Activated CD8-positive, alpha-beta T cell treated with anti-CD3 and anti-CD28 coated beads for 36 hours (primary cell): Measurements from ENCODE around the gene TRMT44. TPM values are rescaled to one million over a fixed set of nuclear protein-coding genes. Genes with fewer than 3 reads are reported as not detected.

ENCODE experiments used
- ATAC-seq: fragments of 200-7000 bp; cut with Tn5 transposase; one replicate; pipeline ENCODE4 v1.10.0; 2021; ENCODE audit warnings: mild to moderate bottlenecking, moderate library complexity
- CTCF ChIA-PET: fragments of 350-600 bp; sonication (Branson Sonifier 250); formaldehyde crosslinking; loops from one replicate; lab custom pipeline; 2021; ENCODE audit warnings: antibody characterized with exemption; lab: Charles Lee
- POLR2A ChIA-PET: fragments of 350-600 bp; sonication (Branson Sonifier 250); formaldehyde crosslinking; loops from one replicate; lab custom pipeline; 2021; ENCODE audit warnings: antibody characterized with exemption; lab: Charles Lee
- DNase-seq: peaks from one replicate; pipeline ENCODE4 v3.0.0-alpha.2; 2020
- H3K27ac Mint-ChIP-seq: one replicate; pipeline ENCODE4 v1.8.0; 2021; ENCODE audit warnings: mild to moderate bottlenecking, mixed read lengths
- H3K27me3 Mint-ChIP-seq: one replicate; pipeline ENCODE4 v1.8.0; 2021; ENCODE audit warnings: mixed read lengths
- H3K36me3 Mint-ChIP-seq: one replicate; pipeline ENCODE4 v1.8.0; 2021; ENCODE audit warnings: low read depth, mixed read lengths
- H3K4me1 Mint-ChIP-seq: one replicate; pipeline ENCODE4 v1.8.0; 2021; ENCODE audit warnings: low read depth, mixed read lengths
- H3K4me3 Mint-ChIP-seq: one replicate; pipeline ENCODE4 v1.8.0; 2021; ENCODE audit warnings: mild to moderate bottlenecking, moderate library complexity, mixed read lengths
- H3K9me3 Mint-ChIP-seq: one replicate; pipeline ENCODE4 v1.8.0; 2021; ENCODE audit warnings: mixed read lengths
- CTCF ChIP-seq: fragments of 200-600 bp; IDR thresholded peaks from one replicate; pipeline ENCODE4 v1.8.0; 2022; ENCODE audit warnings: antibody characterized with exemption, mild to moderate bottlenecking
- intact Hi-C: fragments of 100-400 bp; cut with micrococcal nuclease; formaldehyde crosslinking; loops from one replicate; pipeline ENCODE4 v1.10.0; 2022
- total RNA-seq, 2 experiments: library from RNA; stranded (reverse); gene quantifications; one replicate each; pipeline ENCODE4 v1.2.3, GENCODE V29; 2021

The TRMT44 gene
- total RNA-seq, 2 experiments from 2014 or later: 25.5 to 26.3 TPM

GRCh38 chr4:8525383-8526120 is 85.0 kb downstream of the TRMT44 start:
- ChIA-PET CTCF (no interaction called here), POLR2A (no interaction called here)
- Mint-ChIP-seq H3K4me1 (no peaks in the 10 kb centered on the region), H3K36me3 (no peaks in the 10 kb centered on the region), H3K27me3 (no peaks in the 10 kb centered on the region), H3K9me3 (peaks cover 3% of the 10 kb centered on the region), H3K27ac (no peak overlapping the region), H3K4me3 (no peak overlapping the region)
- intact Hi-C loops: no loop called here
- no peak for ATAC-seq
- no peak for DNase-seq
- no peak for TF ChIP-seq CTCF

Other genes with a start within 250 kb of the TRMT44 start
- 10 to 100 TPM; 16.2 to 17.5 TPM for gene SH3TC1, start 241.5 kb upstream of the TRMT44 start, total RNA-seq
- gene HTRA3, start 171.0 kb upstream of the TRMT44 start, total RNA-seq: under 1 TPM in 1 of 2 experiments, not detected in 1; 0.11 TPM
- gene ACOX3, start 54 bp upstream of the TRMT44 start, total RNA-seq: 10 to 100 TPM; 24.2 to 27.8 TPM
- not detected for gene GPR78, start 139.6 kb downstream of the TRMT44 start, total RNA-seq
- not detected for gene CPZ, start 152.0 kb downstream of the TRMT44 start, total RNA-seq